Kidney epithelial cell (primary cell): Measurements from ENCODE around the gene CNPY1. TPM values are rescaled to one million over a fixed set of nuclear protein-coding genes. Genes with fewer than 3 reads are reported as not detected.

Experiments
- DNase-seq: peaks from one replicate; pipeline ENCODE4 v3.0.0-alpha.2; 2010; ENCODE audit warnings: low read depth
- H3K27me3 ChIP-seq: 2 replicates; pipeline ENCODE4 v1.6.0; 2011; ENCODE audit warnings: low read length; ENCODE audit not compliant: control insufficient read depth, insufficient read depth
- H3K36me3 ChIP-seq: 2 replicates; pipeline ENCODE4 v1.5.1; 2011; ENCODE audit warnings: low read length; ENCODE audit not compliant: control insufficient read depth, insufficient read depth
- H3K4me3 ChIP-seq: 2 replicates; pipeline ENCODE4 v1.5.1; 2011; ENCODE audit warnings: low read depth, mild to moderate bottlenecking, control low read depth, low read length
- total RNA-seq: library from RNA; depleted of rRNA; stranded (reverse); fragments of >200 nt; gene quantifications from 2 replicates; pipeline ENCODE4 v1.2.3, GENCODE V29; 2015
- TF ChIP-seq, protein P1 (sequence below): IDR thresholded peaks from 2 replicates; pipeline ENCODE4 v1.5.1; 2011; ENCODE audit warnings: mild to moderate bottlenecking, moderate library complexity, low read length, control low read depth, inconsistent platforms; ENCODE audit not compliant: insufficient read depth, poor library complexity, severe bottlenecking

CNPY1 gene
- total RNA-seq, 1 donor from 2014 or later, result not detected

DNA sequence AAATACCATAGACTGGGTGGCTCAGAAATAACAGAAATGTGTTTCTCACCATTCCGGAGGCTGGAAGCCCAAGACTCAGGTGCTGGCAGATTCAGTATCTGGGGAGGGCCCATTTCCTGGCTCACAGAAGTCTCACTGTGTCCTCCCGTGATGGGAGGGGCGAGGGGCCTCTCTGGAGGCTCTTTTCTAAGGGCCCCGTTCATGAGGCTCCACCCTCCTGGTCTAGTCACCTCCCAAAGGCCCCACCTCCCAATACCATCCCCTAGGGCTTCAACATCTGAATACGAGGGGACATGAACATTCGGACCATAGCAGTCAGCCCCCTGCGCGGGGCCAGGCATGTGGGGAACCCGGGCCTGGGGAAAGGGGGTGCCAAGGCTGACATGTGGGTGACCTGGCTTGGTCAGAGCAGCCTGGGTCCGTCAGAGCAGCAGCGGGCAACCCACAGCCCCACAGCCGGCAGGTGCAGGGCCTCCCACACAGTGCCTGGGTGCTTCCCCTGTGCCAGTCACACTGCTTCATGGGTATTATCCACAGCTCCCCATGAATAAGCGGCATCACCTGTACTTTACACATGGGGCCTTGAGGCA is 13.3 kb upstream of the CNPY1 start:
- Histone ChIP-seq H3K27me3 (no peaks in the 10 kb centered on the region), H3K4me3 (no peak overlapping the region), H3K36me3 (no peaks in the 10 kb centered on the region)
- TF ChIP-seq, protein P1, sequence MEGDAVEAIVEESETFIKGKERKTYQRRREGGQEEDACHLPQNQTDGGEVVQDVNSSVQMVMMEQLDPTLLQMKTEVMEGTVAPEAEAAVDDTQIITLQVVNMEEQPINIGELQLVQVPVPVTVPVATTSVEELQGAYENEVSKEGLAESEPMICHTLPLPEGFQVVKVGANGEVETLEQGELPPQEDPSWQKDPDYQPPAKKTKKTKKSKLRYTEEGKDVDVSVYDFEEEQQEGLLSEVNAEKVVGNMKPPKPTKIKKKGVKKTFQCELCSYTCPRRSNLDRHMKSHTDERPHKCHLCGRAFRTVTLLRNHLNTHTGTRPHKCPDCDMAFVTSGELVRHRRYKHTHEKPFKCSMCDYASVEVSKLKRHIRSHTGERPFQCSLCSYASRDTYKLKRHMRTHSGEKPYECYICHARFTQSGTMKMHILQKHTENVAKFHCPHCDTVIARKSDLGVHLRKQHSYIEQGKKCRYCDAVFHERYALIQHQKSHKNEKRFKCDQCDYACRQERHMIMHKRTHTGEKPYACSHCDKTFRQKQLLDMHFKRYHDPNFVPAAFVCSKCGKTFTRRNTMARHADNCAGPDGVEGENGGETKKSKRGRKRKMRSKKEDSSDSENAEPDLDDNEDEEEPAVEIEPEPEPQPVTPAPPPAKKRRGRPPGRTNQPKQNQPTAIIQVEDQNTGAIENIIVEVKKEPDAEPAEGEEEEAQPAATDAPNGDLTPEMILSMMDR, result no peak
- no peak for DNase-seq

DNA sequence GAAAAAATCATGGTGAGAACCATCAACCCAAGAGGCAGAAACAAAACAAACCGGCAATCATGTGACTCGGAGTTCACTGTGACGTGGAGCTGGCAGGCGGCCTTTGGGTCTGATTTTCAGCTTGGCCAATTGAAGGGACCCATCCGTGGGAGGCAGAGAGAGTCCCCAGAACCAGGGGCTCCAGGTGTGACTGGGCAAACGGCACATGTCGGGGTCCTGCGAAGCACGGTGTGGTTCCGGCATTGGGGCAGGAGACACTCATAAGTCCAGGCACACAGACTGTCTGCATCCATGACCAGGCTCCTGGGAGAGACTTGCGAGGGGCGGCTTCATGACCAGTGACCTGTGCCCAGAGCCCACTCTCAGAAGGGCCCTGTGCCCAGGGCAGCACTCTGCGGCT is 12.6 kb upstream of the CNPY1 start:
- TF ChIP-seq, protein P1, result no peak
- Histone ChIP-seq H3K27me3 (no peaks in the 10 kb centered on the region), H3K4me3 (no peak overlapping the region), H3K36me3 (no peaks in the 10 kb centered on the region)
- DNase-seq, result no peak

DNA sequence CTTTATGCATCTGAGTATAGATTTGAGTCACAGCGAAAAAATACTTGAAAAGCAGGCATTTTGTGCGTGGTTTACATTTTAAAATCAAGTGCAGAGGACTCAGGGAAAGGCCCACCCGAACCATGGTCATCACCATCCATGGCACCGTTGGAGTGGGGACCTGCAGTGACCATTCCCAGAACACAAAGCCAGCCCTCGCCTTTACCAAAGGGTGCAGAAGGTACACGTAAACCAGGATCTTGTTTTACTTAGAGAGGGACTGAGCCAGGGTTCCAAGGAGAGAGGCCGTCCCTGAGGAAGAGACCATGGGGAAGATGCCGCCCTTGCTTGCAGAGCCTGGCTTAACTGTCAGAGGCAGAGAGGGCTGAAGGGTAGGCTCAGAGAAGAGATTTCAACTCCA is 12.0 kb upstream of the CNPY1 start:
- Histone ChIP-seq H3K27me3 (no peaks in the 10 kb centered on the region), H3K4me3 (no peak overlapping the region), H3K36me3 (no peaks in the 10 kb centered on the region)
- TF ChIP-seq, protein P1, result no peak
- DNase-seq, result no peak

DNA sequence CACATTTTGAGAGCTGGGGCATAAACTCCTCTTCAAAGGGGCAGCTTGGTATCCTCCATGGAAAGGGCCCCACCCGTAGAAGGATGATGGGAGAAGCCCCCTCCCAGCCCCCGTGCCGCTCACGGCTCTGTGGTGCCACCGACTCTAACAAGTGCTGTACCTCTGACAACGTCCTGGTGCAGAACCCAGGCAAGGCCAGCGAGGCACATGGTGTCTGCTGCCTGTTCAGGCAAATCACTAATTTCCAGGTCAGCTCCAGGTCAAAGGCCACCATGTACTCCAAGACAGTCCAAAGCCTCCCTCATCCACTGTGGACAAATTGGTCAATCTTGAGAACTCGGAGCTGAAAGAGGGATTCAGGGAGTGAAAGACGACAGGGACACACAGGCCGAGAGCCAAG is 11.4 kb upstream of the CNPY1 start:
- TF ChIP-seq, protein P1, result no peak
- no peaks in the 10 kb centered on the region for H3K27me3 ChIP-seq
- no peak for DNase-seq
- no peaks in the 10 kb centered on the region for H3K36me3 ChIP-seq
- no peak overlapping the region for H3K4me3 ChIP-seq

DNA sequence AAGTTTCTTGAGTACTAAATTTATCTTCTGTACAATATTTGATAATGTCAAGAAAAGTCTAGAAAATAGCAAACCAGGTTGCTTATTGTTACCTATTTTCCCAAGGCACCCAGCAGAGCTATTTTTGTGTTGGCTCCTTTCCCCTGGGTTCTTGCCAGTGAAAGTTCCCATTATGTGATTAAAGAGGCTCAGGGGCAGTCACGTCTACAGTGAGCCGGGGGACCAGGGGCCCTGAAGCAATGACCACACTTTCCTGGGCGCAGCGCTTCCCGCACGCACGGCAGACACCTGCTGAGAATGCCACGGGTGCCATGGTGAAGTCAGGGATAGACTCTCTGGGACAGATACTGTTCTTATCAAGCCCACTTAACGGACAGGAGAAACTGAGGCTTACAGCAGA is 10.4 kb upstream of the CNPY1 start:
- no peak overlapping the region for H3K4me3 ChIP-seq
- DNase-seq, result no peak
- H3K27me3 ChIP-seq, result no peaks in the 10 kb centered on the region
- TF ChIP-seq, protein P1, result no peak
- no peaks in the 10 kb centered on the region for H3K36me3 ChIP-seq

DNA sequence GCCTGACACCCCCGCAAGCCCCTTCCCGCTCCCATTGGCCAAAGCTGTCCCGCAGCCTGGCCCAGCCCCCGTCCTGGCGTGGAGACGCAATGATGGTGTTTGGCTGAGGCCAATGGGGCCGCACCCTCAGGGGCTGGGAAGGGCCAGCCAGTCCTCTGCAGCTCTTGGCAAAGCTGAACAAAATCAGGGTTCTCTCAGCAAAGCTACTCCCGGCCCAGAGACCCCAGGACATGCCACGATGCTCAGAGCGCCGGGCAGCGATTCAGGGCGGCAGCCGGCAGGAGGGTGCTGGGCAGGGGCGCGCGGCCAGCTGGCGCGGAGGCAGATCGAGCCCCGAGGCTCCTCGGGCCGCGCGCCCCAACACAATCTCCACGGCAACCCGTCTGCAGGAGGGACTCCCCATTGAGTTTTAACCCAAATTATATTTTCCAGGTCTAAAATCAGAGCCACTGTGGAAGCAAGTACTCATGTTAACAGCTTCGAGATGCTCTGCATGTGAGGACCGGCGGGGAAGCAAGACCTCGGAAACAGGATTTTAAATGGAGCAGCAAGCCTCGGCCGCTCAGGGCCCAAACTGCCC is 8.8 kb upstream of the CNPY1 start:
- TF ChIP-seq, protein P1, result no peak
- no peak for DNase-seq

More for the DNA sequence above, 8.8 kb upstream of the CNPY1 start:
- no peaks in the 10 kb centered on the region for H3K36me3 ChIP-seq
- no peaks in the 10 kb centered on the region for H3K27me3 ChIP-seq
- H3K4me3 ChIP-seq, result no peak overlapping the region
